ENCODE measurements around the gene FXYD2.
"Not testable (repeated sequence)": the region's sequence is repeated elsewhere in the genome, so short reads cannot be mapped to it uniquely, and the experiment has no call there.

Gene FXYD2

DNA sequence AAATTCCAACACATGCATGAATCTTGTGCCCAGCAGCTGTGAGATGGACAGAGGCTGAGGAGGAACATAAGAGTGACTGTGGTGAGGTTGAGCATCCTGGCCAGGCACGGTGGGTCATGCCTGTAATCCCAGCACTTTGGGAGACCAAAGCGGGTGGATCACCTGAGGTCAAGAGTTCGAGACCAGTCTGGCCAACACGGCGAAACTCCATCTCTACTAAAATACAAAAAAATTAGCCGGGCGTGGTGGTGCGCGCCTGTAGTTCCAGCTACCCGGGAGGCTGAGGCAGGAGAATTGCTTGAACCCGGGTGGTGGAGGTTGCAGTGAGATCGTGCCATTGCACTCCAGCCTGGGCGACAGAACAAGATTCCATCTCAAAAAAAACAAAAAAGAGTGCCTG lies 41.0 kb upstream of the FXYD2 start:
- not testable (repeated sequence) for ATAC-seq (replicated peaks; ENCODE audit: extremely low read depth, poor library complexity, severe bottlenecking); H3K9me3 Mint-ChIP-seq; H3K36me3 Mint-ChIP-seq (ENCODE audit: insufficient read depth); DNase-seq (ENCODE audit: low spot score in 2 of 2); H3K4me1 Mint-ChIP-seq; H3K4me3 Mint-ChIP-seq; H3K27ac Mint-ChIP-seq (ENCODE audit: low read depth)
- peaks cover 31% of the 10 kb centered on the region for H3K27me3 Mint-ChIP-seq

DNA sequence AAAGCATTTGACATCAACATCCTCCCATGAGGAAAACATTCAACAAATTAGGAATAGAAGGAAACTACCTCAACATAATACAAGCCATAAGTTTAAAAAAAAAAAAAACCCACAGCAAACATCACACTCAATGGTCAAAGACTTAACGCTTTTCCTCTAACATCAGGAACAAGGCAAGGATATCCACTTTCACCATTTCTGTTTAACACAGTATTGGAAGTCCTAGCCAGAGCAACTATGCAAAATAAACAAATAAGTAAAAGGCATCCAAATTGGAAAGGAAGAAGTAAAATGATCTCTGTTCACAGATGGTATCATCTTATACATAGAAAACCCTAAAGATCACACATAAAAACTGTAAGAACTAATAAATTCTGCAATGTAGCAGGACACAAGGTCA lies 38.8 kb upstream of the FXYD2 start:
- Mint-ChIP-seq H3K27me3 (peaks cover 35% of the 10 kb centered on the region), H3K4me3 (no peak overlapping the region), H3K36me3 (ENCODE audit: insufficient read depth) (no peaks in the 10 kb centered on the region), H3K27ac (ENCODE audit: low read depth) (no peak overlapping the region), H3K9me3 (no peaks in the 10 kb centered on the region), H3K4me1 (no peaks in the 10 kb centered on the region)
- ATAC-seq (replicated peaks; ENCODE audit: extremely low read depth, poor library complexity, severe bottlenecking) (no peak), DNase-seq (ENCODE audit: low spot score in 2 of 2) (no peak)

DNA sequence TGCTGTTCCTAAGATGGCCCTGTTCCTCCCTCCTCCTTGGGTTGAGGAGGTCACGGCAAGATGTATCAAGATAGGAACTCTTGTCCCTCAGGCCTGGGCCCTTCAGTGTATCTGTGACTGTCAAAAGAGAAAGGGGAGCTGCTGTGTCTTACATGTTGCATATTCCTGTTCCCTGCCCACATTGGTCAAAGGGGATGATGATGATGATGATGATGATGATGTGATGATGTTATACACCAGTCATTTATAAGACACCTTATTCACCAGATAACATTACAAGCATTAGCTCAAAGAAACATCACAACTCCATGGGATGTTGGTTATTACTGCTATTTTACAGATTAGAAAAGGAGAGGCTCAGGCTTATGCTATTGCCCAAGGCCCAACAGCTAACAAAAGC lies 38.2 kb upstream of the FXYD2 start:
- Mint-ChIP-seq H3K9me3 (no peaks in the 10 kb centered on the region), H3K4me1 (no peaks in the 10 kb centered on the region), H3K36me3 (ENCODE audit: insufficient read depth) (no peaks in the 10 kb centered on the region), H3K27me3 (peaks cover 35% of the 10 kb centered on the region), H3K27ac (ENCODE audit: low read depth) (no peak overlapping the region), H3K4me3 (no peak overlapping the region)
- no peak for ATAC-seq (replicated peaks; ENCODE audit: extremely low read depth, poor library complexity, severe bottlenecking)
- no peak for DNase-seq (ENCODE audit: low spot score in 2 of 2)

DNA sequence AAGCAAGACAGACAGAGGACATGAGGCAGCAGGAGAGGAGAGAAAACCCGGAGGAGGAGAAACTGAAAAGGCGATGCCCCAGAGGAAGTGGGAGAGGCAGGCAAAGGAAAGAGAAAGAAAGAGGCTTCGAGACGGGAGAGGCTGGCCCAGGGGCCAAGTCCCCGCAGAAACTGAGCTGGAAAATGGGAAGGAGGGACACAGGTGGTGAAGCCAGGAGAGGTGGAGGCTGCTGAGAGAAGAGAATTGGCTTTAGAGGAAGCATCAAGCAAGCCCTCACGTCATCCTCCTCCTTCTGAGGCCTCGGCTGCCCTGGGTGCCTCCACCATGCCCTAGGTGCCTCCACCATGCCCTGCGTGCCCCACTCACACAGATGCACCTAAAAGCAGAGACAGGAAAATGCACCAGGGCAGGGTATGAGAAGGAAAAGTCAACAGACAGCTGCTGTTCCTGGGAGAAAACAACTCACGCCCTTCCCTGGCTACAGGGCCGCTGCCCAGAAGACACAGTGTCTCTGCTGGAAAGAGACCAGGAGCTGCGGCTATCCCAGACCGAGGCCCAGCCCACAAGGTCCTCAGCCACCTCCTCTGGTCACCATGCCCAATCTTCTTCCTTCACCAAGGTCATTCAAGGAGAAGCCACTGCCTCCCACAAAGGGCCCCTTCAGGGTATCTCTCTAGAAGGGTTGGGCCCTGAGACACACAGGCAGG lies 37.6 kb upstream of the FXYD2 start:
- H3K9me3 Mint-ChIP-seq = no peaks in the 10 kb centered on the region
- ATAC-seq (replicated peaks; ENCODE audit: extremely low read depth, poor library complexity, severe bottlenecking) (no peak), DNase-seq (ENCODE audit: low spot score in 2 of 2) (no peak)
- no peaks in the 10 kb centered on the region for H3K36me3 Mint-ChIP-seq (ENCODE audit: insufficient read depth)
- peaks cover 34% of the 10 kb centered on the region for H3K27me3 Mint-ChIP-seq
- H3K4me1 Mint-ChIP-seq = no peaks in the 10 kb centered on the region
- no peak overlapping the region for H3K27ac Mint-ChIP-seq (ENCODE audit: low read depth)
- H3K4me3 Mint-ChIP-seq = no peak overlapping the region

DNA sequence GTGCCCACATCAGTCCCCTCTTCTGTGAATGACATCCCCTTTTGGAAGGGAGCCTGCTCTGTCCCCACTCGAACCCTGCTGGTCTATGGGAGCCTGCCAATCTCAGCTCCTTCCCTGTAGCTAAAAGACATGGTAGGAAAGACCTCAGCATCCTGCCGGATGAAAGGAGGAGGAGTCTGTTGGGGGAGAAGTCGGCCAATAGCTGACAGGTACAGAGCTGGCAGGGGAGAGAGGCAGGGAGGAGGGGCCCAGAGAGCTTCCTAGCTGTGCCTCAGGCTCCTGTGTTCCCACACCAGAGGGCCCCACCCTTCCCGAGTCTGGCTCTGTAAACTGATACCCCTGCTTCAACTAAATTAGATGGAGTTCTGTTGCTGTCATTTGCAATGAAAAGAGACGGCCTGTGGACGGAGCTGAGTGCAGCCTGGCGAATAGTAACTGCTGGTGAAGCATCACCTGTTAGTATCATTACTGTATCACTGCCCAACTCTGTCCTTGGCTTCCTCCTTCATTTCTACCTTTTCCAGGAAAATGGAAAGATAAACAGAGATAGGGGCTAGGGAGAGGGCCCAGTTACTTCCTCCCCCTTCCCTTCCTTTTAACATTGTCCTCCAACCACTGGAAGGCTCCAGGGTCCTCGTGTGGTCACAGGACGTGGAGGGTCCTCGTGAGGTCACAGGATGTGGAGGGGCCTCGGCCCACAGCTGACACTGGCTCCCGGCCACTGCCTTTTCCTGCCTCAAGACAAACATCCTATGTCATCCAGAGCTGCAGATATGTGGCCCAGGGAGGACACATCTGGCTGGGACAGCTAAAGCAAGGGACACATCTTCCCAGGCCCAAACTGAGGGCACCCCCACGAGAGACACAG lies 36.8 kb upstream of the FXYD2 start:
- DNase-seq (ENCODE audit: low spot score in 2 of 2) (no peak), ATAC-seq (replicated peaks; ENCODE audit: extremely low read depth, poor library complexity, severe bottlenecking) (no peak)
- no peaks in the 10 kb centered on the region for H3K9me3 Mint-ChIP-seq
- H3K27ac Mint-ChIP-seq (ENCODE audit: low read depth) = no peak overlapping the region
- H3K4me3 Mint-ChIP-seq = no peak overlapping the region
- H3K27me3 Mint-ChIP-seq = peaks cover 36% of the 10 kb centered on the region
- no peaks in the 10 kb centered on the region for H3K4me1 Mint-ChIP-seq
- H3K36me3 Mint-ChIP-seq (ENCODE audit: insufficient read depth) = peaks cover 2% of the 10 kb centered on the region

DNA sequence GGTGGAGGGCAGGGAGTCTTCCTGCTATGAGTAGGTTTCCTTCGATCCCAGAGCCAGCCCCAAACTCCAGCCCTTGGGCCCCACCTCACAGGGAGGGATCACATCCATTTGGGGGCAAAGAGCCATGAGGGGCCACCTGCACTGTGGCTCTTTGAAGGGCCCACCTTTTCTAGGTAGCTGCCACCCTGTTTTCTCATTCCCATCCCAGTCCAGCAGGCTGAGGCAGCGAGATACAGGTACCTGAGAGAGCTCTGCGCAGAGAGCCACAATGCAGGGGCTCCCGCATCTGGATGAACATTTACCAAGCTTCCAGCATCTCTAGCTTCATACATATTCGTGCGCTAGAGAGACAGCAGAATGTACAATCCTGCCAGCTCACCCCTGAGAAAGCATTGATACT lies 35.6 kb upstream of the FXYD2 start:
- ATAC-seq (replicated peaks; ENCODE audit: extremely low read depth, poor library complexity, severe bottlenecking) (no peak), DNase-seq (ENCODE audit: low spot score in 2 of 2) (no peak)
- Mint-ChIP-seq H3K4me3 (no peak overlapping the region), H3K27ac (ENCODE audit: low read depth) (no peak overlapping the region), H3K9me3 (no peaks in the 10 kb centered on the region), H3K27me3 (peaks cover 47% of the 10 kb centered on the region), H3K36me3 (ENCODE audit: insufficient read depth) (peaks cover 2% of the 10 kb centered on the region), H3K4me1 (no peaks in the 10 kb centered on the region)

DNA sequence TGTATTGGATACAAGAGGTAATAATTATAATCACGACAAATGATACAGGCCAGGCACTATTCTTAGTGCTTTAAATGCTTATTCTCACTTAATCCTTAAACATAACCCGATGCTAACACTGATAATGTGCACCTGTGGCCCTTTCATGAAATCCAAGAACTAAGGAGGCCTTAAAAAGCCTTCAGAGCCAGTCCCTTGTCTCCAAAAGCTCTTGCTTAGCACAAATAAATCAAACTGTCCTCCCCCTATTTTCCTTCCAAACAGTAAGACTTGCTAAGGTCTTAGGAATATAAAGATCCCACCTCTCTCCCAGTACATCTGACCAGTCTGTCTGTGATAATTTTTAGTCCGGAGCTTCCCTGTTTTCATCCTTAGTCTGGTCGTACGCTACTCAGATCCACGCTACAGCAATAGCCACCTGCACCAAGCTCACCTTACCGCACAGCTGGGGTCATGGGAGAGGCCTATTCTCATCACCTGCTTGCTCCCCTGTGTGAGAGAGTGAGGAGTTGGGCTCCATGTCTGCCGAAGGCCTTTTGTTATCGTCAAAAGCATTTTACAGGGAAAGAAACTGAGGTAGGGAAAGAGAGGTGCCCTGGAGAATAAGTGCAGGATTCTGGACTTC lies 35.1 kb upstream of the FXYD2 start:
- H3K9me3 Mint-ChIP-seq = no peaks in the 10 kb centered on the region
- H3K27me3 Mint-ChIP-seq = peaks cover 52% of the 10 kb centered on the region
- peaks cover 2% of the 10 kb centered on the region for H3K36me3 Mint-ChIP-seq (ENCODE audit: insufficient read depth)
- H3K4me3 Mint-ChIP-seq = no peak overlapping the region
- no peak for DNase-seq (ENCODE audit: low spot score in 2 of 2)
- no peak for ATAC-seq (replicated peaks; ENCODE audit: extremely low read depth, poor library complexity, severe bottlenecking)
- no peak overlapping the region for H3K27ac Mint-ChIP-seq (ENCODE audit: low read depth)
- H3K4me1 Mint-ChIP-seq = no peaks in the 10 kb centered on the region

DNA sequence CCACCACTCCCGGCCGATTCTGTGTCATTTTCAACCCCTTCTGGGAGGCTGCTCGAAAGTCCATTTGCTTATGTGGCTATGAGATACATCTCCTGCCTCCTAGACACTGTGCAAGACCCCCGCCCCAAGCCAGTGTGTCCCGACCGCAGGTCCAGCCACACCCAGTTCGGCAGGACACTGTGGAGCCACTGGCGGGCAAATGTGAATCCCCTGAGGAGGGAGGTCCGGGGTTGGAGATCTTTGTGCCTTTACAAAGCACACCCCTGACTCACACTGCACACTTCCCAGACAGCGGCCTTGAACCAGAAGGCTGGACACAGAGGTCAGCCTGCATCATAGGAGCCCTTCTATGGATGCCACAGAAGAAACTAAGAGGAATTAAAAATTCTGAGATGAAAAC lies 34.5 kb upstream of the FXYD2 start:
- DNase-seq (ENCODE audit: low spot score in 2 of 2) = no peak
- Mint-ChIP-seq H3K9me3 (no peaks in the 10 kb centered on the region), H3K27me3 (peaks cover 57% of the 10 kb centered on the region), H3K4me1 (no peaks in the 10 kb centered on the region), H3K27ac (ENCODE audit: low read depth) (no peak overlapping the region), H3K4me3 (no peak overlapping the region), H3K36me3 (ENCODE audit: insufficient read depth) (peaks cover 2% of the 10 kb centered on the region)
- ATAC-seq (replicated peaks; ENCODE audit: extremely low read depth, poor library complexity, severe bottlenecking) = no peak

DNA sequence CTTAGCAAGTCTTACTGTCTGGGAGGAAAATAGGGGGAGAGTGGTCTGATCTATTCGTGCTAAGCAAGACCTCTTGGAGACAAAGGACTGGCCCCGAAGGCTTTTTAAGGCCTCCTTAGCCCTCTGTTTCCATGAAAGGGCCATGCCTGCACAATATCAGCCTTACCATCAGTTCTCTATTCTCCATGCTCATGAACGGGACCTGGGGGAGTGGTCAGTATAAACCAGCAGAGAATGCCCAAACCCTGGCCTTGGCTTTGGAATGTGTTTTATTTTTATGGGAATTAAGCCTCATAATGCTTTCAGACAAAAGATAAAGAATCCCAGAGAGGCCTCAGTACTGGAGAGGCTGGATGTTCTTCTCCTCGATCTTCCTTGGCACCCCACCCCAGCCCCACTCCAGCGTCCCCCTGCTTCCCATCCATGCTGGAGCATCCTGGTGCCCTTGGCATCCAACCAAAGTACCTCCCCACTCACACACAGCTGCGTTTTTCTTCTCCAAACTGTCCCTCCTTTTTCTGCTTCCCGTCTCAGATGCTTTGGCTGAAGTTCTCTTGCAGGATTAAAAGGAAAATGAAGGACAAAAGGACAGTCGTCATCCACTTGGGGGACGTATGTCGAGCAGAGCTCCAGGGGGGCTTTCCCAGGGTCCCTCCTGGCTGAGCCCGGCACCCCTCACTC lies 33.3 kb upstream of the FXYD2 start:
- Mint-ChIP-seq H3K36me3 (ENCODE audit: insufficient read depth) (peaks cover 2% of the 10 kb centered on the region), H3K27me3 (peaks cover 62% of the 10 kb centered on the region), H3K4me1 (no peaks in the 10 kb centered on the region), H3K27ac (ENCODE audit: low read depth) (no peak overlapping the region), H3K4me3 (no peak overlapping the region), H3K9me3 (no peaks in the 10 kb centered on the region)
- no peak for ATAC-seq (replicated peaks; ENCODE audit: extremely low read depth, poor library complexity, severe bottlenecking)
- no peak for DNase-seq (ENCODE audit: low spot score in 2 of 2)

DNA sequence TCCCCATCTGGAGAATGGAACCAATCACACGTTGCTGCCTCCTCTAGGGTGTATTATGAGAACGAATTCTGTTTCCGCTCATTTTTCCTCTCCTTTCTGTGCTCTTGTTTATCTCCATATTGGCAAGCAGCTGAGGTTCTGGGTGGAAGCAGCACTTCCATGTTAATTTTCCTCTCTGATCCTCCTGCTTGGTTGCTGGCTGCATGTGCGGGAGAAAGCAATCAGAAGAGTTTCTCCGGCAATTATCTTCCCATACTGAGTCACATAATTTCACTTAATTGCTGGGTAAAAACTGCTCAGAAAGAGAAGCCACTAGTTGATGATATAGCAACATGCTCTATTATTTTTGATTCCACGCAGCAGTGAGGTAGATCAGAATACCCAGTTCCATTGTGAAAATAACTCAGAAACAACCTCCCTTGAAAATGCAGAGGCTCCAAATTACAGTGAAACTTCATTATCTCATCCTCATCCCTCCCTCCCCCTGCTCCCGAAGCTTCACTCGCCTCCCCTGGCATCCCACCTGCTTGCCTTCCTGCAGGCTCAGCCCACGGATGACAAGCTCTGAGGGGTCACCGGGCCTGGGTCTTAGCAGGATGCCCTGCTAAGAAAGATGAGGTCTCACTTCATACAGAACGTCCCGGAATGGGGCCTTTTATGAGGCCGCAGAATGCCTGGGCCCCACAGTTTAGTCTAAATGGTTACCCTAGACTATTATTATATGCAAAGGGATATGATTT lies 31.5 kb upstream of the FXYD2 start:
- Mint-ChIP-seq H3K27me3 (peaks cover 68% of the 10 kb centered on the region), H3K4me3 (no peak overlapping the region), H3K27ac (ENCODE audit: low read depth) (no peak overlapping the region), H3K9me3 (no peaks in the 10 kb centered on the region), H3K36me3 (ENCODE audit: insufficient read depth) (peaks cover 2% of the 10 kb centered on the region), H3K4me1 (no peaks in the 10 kb centered on the region)
- no peak for ATAC-seq (replicated peaks; ENCODE audit: extremely low read depth, poor library complexity, severe bottlenecking)
- DNase-seq (ENCODE audit: low spot score in 2 of 2) = no peak

DNA sequence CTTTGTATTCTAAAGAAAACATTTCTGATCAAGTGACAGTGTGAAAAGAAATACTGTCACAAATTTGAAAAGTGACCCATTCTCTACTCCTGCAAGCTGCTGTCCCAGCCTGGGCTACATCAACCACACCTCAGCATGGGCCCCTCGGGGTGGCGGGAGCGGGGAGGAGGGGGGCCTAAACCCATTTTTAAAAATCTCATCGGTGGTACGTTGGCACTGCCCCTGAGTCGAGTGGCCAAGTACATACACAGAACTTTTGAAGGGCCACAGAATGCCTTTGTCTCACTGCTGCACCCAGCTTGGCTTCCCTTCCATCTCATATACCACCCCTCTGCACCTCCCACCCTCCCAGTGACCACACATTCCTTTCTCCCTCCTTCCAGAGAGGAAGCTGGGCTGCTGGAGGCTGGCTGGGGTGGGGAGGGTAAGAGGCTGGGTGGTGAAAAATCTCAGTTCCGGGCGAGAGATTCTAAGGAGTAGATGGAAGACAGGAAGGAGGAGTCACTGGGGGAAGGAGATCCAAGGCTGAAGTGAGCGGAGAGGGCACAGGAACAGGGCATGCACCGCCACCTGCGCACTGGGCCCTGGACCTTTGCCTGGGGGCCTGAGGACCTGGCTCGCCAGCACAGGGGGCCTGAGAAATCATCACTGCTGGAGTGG lies 30.8 kb upstream of the FXYD2 start:
- Mint-ChIP-seq H3K27me3 (peaks cover 68% of the 10 kb centered on the region), H3K9me3 (no peaks in the 10 kb centered on the region), H3K4me3 (no peak overlapping the region), H3K36me3 (ENCODE audit: insufficient read depth) (peaks cover 2% of the 10 kb centered on the region), H3K4me1 (peaks cover 2% of the 10 kb centered on the region), H3K27ac (ENCODE audit: low read depth) (no peak overlapping the region)
- DNase-seq (ENCODE audit: low spot score in 2 of 2) = no peak
- ATAC-seq (replicated peaks; ENCODE audit: extremely low read depth, poor library complexity, severe bottlenecking) = no peak

DNA sequence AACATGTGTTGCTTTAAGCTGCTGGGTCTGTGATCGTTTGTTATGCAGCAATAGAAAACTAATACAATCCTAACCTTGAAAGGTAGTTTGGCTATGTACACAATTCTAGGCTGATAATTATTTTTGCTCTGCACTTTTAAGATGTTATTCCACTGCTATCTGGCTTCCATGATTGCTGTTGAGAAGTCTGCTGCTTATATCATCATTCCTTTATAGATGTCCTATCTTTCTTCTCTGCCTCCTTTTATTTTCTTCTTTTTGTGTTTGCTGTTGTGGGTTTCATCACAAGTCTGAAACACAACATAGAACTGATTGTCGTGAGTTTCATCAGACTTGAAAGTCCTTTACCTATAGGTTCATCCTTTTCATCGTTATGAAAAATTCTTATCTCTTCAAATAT lies 27.8 kb upstream of the FXYD2 start:
- H3K4me1 Mint-ChIP-seq = peaks cover 9% of the 10 kb centered on the region
- no peak for DNase-seq (ENCODE audit: low spot score in 2 of 2)
- H3K9me3 Mint-ChIP-seq = no peaks in the 10 kb centered on the region
- H3K27ac Mint-ChIP-seq (ENCODE audit: low read depth) = no peak overlapping the region
- peaks cover 51% of the 10 kb centered on the region for H3K27me3 Mint-ChIP-seq
- H3K4me3 Mint-ChIP-seq = no peak overlapping the region
- no peak for ATAC-seq (replicated peaks; ENCODE audit: extremely low read depth, poor library complexity, severe bottlenecking)
- peaks cover 2% of the 10 kb centered on the region for H3K36me3 Mint-ChIP-seq (ENCODE audit: insufficient read depth)
